Keratinocyte (primary cell): ENCODE results near the gene LONP1.

ENCODE experiments used
- CTCF ChIP-seq, 3 experiments: IDR thresholded peaks in 1 of 3; conservative IDR thresholded peaks in 1 of 3; optimal IDR thresholded peaks in 1 of 3; 2 replicates in 2 of 3; 3 replicates in 1 of 3; pipeline versions ENCODE3 to v1.5.1; 2011; ENCODE audit warnings: low read length in 3 of 3, mild to moderate bottlenecking in 3 of 3, moderate library complexity in 2 of 3, control low read depth in 1 of 3, inconsistent platforms in 1 of 3; ENCODE audit not compliant: insufficient read depth in 2 of 3; ENCODE audit errors: extremely low read depth in 1 of 3
- EZH2 ChIP-seq: IDR thresholded peaks from one replicate; pipeline ENCODE4 v1.6.1; 2012; ENCODE audit warnings: inconsistent platforms, mild to moderate bottlenecking, low read length, moderate library complexity

- TF ChIP-seq CTCF (optimal IDR thresholded peaks at IDR 0.05 in 1 of 3, IDR thresholded peaks at IDR 0.05 in 1 of 3, conservative IDR thresholded peaks at IDR 0.05 in 1 of 3; ENCODE audit: extremely low read depth in 1 of 3, insufficient read depth in 2 of 3, low read length in 3 of 3) = no peak
- no peak for TF ChIP-seq EZH2
Measured at GRCh38 chr19:5718579-5719273, 1.2 kb downstream of the LONP1 start.
